GM21381 (cell line): ENCODE measurements around the gene NFATC3.

Experiments
- ATAC-seq: cut with Tn5 transposase; IDR thresholded peaks from one replicate; pipeline ENCODE4 v1.9.1; 2021; ENCODE audit warnings: mild to moderate bottlenecking, moderate library complexity; ENCODE audit not compliant: unreplicated experiment

The NFATC3 gene

DNA sequence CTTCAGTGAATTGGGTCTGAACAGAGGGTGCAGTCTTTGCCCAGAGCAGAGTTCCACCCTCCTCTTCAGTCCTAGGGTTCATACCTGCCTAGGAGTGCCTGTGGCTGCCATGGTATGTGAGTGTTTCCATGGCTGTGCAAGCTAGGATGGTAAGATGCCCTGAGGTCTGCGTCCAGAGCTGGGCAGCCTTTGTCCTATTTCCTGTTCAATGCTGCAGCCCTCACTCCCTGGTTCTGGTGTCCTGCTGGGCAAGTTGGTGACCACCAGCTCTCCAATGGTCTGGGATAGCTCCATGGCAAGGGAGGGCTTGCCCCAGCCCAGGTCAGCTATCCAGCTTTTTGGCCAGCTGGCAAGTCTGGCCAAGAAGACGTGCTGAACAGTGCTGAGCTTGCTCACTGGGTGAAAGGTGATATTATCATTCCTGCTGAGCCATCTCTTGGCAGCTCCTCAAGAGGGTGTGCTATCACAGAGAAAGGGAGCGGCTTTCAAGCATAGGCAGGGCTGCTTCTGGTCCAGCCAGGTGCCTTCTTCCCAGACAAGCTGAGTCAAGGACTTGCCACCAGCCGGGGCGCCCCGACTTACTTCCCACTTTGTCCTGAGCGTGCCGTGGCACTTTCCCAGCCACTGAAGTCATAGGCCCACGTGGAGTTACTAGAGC, 13.0 kb upstream of the NFATC3 start:
- no peak for ATAC-seq

- no peak for ATAC-seq
Measured at GRCh38 chr16:68073902-68074760, 11.0 kb upstream of the NFATC3 start.

- peak; percentile 64 for ATAC-seq
Measured at GRCh38 chr16:68074850-68075555, 10.2 kb upstream of the NFATC3 start.

DNA sequence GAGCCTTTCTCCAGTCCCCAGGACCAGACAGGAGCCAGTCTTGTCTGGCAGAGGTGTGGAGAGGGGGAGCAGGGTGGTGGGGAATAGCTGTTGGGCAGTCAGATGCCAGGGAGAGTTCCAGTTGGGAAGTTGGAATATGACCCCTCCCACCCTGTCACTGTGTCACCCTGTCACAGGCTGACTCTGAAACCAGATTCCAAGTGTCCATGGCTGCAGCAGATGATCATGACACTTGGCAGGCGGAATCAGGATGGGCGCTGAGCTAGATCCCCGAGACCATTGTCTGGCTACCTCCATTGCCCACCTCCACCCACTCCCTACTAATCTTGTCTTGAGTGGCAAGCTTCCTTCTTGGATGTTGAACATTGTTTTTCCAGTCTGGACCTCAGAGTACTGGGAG, 9.2 kb upstream of the NFATC3 start:
- ATAC-seq, result no peak

DNA sequence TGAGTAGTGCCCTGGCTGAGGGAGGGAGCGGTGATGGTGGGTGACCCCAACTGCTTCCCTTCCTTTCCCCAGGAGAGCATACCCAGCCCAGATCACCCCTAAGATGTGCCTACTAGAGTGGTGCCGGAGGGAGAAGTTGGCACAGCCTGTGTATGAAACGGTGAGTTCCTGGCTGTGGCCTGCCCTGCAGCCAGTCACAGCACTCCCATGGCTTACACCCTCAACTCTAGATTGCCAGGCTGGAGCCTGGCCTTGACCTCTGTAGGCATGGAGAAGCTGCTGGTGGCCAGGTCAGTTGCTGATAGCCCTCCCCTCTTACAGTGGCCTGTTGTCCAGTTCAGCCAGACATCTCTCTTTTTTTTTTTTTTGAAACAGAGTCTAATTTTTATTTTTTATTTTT, 8.6 kb upstream of the NFATC3 start:
- ATAC-seq, result no peak

DNA sequence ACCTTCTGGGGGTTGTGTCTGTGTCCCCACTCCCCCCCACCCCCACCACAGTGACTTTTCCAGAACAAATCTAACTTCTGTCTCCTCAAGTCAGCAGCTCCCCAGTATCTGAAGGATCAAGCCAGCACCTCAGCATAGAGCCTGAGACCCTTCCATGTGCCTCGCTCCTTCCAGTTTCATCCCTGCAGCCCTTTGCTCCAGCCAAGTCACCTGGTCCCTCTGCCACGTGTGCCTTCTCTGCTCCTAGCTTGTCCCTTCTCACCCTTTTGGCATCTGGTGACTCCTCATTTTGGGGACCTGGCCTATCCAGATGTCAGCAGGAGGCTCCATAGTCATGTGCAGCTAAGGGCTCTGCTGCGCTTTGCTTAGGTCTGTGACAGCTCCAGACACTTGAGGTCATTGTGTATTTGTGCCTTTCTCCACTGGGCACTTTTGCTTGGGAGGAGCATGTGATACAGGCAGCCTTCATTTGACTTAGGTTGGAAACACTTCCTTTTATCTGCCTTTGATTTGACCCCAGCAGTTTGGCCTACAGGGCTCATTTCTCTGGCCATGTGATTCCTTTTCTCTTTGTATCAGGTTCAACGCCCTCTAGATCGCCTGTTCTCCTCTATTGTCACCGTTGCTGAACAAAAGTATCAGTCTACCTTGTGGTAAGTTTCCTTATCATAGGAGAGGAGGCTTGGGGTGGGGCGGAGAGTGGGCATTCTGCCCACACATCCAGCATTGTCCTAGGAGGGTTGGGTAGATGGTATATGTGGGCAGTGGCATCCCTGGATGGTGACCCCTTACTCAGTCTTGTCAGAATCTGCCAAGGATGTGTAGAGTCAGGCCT, 7.1 kb upstream of the NFATC3 start:
- ATAC-seq, result no peak

DNA sequence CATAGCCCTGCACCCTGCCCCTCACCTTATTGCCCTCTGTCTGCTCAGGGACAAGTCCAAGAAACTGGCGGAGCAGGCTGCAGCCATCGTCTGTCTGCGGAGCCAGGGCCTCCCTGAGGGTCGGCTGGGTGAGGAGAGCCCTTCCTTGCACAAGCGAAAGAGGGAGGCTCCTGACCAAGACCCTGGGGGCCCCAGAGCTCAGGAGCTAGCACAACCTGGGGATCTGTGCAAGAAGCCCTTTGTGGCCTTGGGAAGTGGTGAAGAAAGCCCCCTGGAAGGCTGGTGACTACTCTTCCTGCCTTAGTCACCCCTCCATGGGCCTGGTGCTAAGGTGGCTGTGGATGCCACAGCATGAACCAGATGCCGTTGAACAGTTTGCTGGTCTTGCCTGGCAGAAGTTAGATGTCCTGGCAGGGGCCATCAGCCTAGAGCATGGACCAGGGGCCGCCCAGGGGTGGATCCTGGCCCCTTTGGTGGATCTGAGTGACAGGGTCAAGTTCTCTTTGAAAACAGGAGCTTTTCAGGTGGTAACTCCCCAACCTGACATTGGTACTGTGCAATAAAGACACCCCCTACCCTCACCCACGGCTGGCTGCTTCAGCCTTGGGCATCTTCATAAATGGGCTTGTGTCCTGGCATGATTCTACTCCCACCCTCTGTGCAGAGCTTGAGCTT, 6.3 kb upstream of the NFATC3 start:
- no peak for ATAC-seq

- no peak for ATAC-seq
Measured at GRCh38 chr16:68079376-68079625, 5.9 kb upstream of the NFATC3 start.

- no peak for ATAC-seq
Measured at GRCh38 chr16:68079626-68080344, 5.4 kb upstream of the NFATC3 start.

DNA sequence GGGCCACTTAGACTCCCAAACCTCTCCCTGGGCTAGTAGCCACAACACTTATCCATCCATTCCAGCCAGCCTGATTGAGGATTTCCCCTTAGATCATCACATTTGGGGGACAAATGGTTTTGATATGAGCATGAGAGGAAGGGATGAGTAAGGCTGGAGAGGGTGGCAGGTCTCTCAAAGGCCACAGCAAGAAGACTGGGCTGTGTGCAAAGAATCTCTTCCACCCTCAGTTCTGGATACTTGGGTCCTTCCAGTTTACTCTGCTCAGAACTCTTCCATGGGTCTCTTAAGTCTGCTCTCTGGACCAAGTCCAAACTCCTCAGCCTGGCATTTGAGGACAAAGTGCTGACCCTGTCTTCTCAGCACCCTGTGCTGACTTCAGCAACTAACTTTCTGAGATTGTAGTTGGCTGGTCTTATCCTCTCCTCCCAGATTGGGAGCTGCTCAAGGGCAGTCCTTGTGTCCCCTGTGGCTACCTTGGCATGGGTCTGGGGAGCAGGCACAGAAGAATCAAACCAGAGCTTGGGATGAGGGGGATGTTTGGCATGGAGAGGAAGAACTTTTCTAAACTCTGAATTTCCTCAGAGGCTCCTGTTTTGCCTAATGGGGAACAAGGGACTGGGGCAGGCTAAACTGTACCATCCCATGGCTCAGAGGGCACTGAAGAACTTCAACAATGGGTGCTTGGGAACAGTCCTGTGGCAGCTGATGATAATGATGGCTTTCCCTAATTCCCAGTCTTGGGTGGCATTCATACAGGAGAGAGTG, 3.1 kb upstream of the NFATC3 start:
- ATAC-seq, result no peak

GRCh38 chr16:68082629-68083238, 2.4 kb upstream of the NFATC3 start:
- no peak for ATAC-seq

GRCh38 chr16:68083239-68083781, 1.9 kb upstream of the NFATC3 start:
- ATAC-seq, result no peak

- ATAC-seq, result no peak
Measured at GRCh38 chr16:68083861-68084503, 1.2 kb upstream of the NFATC3 start.

DNA sequence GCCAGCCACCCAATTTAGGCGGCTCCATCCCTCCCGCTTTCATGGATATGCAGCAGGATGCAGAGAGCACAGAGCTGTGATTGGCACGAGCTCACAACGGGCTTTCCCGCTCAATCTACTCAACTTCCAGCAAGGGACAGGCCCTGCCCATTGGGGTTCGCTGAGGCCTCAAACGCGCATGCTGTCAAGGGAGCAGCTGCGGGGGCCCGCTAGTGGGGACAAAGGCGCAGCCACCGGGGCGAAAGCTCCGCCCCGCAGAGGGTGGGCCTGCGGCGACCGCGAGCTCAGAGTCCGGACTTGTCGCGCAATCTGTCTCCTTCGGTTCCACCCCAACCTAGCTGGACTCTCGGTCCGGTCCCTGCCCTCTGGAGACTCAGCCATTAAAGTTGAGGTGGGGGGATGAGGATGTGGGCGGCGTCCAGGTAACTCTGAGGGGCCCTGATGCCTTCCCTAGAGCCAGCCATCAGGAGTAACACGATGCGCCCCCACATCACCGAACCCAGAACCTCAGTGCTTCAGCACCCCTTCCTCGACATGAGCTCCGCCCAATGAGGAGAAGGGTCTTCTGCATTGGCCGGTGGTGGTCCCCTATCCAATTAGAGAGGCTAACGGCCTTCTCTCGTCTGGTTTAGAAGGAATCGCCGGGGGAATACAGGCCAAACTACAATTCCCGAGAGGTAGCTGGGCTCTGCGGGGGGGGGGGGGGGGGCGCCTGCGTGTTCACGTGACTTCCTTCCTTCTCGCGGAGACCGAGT, 489 bp upstream of the NFATC3 start:
- peak; percentile 60 for ATAC-seq

DNA sequence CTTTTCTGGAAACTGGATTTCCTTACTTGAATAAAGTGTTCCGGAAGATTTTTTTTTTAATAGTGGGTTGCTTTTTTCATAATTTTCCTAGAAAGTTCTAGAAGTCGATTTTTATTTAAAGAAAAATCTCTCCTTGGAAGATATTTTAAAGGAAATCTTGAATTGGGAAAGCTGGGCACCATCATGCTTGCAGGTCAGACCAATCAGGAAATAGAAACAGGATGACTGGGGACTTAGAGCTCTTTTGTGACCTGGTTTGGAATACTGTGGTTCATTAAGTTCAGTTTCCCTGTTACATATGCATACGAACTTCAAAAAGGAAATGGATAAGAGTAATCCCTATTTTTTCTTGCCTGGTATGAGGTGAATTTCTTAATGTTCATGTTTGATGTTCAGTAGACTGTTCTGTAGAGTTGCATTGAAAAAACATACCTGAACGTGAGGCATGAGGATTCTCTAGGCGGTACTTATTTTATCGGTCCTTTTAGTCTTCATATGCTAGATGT, 1.2 kb downstream of the NFATC3 start:
- ATAC-seq, result no peak

DNA sequence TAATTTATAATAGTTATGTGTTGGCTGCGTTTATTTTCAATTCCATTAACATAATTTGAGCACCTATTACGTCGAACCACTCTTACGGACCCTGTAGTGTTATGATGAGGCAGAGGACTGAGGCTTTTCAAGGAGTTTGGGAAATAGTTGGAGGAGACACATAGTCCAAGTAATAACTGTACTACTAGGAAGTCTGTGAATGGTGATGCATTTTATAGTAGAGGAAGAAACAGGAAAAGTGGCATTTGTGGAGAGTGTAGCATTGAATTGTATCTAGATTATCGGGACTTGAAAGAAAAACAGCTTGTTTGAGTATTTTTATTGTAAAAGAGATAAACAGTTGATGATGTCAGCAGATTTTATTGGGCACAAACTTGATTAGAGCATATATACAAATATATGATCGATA, 1.7 kb downstream of the NFATC3 start:
- ATAC-seq, result no peak

- no peak for ATAC-seq
Measured at GRCh38 chr16:68087688-68088087, 2.5 kb downstream of the NFATC3 start.
